HG02798 (cell line): ENCODE measurements around the gene CDH23.

Experiments
- ATAC-seq: cut with Tn5 transposase; IDR thresholded peaks from one replicate; pipeline ENCODE4 v1.9.1; 2021; ENCODE audit warnings: mild to moderate bottlenecking; ENCODE audit not compliant: unreplicated experiment, poor library complexity

The CDH23 gene

GRCh38 chr10:71547312-71547711 is 150.6 kb downstream of the CDH23 start:
- ATAC-seq = no peak

DNA sequence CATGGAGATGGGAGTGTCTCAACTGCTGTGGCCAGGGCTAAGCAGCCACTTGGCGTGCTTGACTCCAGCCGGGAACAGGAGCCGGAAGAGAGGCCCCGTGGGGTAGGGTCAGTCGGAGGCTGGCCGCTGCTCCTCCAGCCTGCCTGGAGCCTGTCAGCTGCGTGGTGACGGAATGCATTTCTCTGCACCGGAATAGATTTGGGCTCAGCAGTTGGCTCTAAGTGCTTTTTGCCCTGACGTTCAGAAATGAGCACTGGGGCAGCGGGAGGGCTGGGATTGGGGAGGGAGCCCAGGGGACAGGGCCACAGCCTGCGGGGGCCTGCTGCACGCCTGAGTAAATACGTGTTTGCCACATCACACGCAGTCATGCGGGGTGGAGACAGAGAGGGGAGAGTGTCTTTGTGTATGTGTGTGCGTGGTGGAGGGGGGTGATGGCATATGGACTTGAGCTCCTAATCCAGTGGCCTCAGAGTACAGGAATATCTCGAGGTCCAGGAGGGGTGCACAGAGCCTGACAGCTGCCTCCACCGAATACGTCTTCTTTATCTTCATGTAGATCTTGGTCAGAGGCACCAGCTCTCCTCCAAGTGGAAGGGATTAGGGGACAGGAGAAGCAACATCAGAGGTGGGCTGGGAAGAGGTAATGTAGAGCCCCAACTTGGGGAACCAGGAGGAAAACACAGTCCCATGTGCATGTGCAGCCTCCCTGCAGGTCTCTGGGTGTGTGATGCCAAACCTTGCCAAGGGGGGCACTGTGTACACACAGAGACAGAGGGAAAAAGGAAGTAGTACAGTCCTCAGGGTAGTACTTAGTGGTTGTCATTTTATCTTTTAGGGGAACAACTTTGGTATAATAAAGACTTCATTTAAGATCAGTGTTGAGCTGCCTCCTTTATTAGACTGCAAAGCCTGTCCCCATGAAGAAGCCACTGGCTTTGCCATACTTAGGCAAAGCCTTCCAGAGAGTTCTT is 151.4 kb downstream of the CDH23 start:
- ATAC-seq = no peak

- no peak for ATAC-seq
These were observed 153.2 kb downstream of the CDH23 start for GRCh38 chr10:71549766-71550533.

GRCh38 chr10:71550628-71551027 is 153.9 kb downstream of the CDH23 start:
- ATAC-seq = no peak

- ATAC-seq = no peak
These were observed 155.2 kb downstream of the CDH23 start for GRCh38 chr10:71551970-71552369.

- ATAC-seq = no peak
These were observed 156.7 kb downstream of the CDH23 start for GRCh38 chr10:71553432-71553831.

DNA sequence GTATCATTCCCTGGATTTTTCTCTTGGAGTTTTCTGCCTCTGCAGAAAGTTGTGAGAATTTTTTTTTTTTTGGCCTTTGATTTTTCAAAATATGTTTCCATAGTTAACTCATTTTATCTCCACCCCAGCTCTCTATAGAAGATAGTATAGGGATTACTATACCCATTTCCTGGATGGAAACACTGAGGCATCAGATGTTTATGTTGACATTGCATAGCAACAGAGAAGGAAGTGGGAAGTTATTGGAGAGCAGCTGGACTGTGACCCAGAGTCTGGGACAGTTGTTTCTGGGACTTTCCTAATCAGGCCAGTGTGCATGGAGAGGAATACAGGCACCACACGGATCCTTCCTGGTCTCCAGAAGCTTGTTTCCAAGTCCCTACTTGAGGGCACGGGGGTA is 158.0 kb downstream of the CDH23 start:
- ATAC-seq = no peak

DNA sequence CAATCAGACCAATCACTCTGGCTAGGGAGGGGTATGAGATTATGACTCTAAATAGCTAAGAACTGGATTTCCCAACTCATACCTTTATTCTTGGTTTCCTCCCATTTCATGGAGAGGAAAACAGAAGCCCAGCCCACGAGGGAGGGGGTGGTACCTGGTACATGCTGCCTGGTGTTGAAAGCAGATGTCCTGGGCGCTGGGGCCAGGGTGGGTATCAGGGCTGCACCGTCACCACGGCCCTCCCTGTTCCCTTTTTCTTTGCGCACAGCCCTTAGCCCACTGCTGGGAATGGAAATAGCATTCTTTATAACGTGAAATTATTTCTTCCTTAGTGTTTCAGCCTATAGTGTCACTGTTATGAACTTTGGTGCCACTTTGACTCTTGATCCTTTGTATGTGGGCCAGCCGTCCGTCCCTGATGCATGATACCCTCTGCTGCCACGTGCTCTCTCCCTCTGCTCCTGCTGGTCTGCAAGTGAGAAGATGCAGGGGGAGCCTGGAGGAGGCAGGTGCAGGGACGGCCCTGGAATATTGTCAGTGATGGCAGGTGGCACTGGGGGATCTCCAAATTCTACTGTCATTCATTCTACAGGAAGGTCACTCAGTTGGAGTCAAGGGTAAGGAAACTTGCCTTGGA is 158.5 kb downstream of the CDH23 start:
- no peak for ATAC-seq

- no peak for ATAC-seq
These were observed 159.0 kb downstream of the CDH23 start for GRCh38 chr10:71555724-71556119.

GRCh38 chr10:71558991-71559390 is 162.3 kb downstream of the CDH23 start:
- no peak for ATAC-seq

DNA sequence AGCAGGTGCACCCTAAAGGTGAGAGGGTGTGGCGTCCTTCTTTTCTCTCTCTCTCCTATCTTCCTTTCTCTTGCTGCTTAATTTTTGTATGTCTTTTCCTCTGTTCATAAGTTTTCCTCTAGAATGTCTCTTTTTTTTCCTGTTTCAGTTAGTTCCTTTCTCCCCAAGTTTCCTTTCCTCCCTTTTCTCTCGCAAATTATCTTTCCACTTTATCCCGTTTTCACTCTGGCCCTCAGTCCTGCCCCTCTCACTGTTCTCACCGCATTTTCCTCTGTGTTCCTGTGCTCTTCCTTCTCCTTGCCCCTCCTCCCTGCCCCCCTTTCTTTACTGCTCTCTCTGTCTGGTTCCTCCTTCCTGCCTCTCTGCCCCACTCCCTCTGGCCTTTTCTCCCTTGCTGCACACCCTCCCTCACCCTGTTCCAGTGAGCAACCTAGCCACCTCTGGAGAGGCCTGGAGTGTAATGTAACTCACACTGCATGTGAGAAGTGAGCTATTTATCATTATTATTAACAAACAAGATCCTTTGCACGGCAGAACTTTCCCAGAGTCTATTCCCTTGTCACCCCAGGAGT is 164.4 kb downstream of the CDH23 start:
- ATAC-seq = no peak

DNA sequence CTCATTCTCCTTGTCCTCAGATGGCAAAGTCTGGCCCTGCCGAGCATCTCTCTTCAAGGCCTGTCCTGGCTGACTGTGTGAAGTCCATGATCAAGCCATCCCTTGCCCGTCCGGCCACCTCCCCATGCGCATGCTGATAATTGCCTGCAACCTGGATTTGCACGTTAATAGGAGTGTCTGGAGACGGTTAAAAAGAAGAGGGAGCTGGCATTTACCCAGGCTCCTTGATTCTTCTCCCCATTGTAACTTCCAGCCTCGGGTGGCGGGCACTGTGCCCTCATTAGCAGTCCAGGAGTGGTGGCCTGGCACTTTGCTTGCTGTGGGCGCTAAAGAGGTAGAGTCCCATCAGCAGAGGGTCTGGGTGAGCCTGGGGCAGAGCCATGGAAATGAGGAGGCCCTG is 165.5 kb downstream of the CDH23 start:
- ATAC-seq = no peak

GRCh38 chr10:71562904-71563303 is 166.2 kb downstream of the CDH23 start:
- ATAC-seq = no peak

DNA sequence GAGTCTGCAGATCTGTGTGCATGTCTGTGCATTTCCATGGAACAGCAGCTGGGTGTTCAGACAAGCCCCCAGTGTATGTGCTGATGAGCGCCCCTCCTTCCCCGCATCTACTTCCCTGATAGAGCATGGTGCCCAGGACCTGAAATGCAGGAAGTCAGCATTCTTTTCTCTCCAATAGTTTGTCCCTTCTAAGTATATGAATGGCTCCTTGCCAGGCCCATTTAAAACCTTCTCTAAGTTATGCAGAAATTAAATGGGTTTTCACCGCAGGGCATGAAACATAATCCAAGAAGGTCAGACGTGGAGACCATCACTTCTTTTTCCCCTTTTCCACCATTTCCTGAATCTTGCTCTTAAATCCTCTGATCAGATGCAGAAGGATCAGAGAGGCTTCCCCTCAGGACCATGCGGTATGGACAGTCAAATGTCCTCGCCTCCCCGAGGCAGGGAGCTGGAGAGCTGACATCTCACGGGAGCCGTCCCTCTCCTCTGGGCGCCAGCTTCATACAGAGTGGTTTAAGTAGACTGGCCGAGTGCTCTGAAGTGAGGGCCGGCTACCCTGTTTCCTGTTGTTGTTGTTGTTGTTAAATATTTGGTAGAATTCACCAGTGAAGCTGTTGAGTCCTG is 167.6 kb downstream of the CDH23 start:
- no peak for ATAC-seq

DNA sequence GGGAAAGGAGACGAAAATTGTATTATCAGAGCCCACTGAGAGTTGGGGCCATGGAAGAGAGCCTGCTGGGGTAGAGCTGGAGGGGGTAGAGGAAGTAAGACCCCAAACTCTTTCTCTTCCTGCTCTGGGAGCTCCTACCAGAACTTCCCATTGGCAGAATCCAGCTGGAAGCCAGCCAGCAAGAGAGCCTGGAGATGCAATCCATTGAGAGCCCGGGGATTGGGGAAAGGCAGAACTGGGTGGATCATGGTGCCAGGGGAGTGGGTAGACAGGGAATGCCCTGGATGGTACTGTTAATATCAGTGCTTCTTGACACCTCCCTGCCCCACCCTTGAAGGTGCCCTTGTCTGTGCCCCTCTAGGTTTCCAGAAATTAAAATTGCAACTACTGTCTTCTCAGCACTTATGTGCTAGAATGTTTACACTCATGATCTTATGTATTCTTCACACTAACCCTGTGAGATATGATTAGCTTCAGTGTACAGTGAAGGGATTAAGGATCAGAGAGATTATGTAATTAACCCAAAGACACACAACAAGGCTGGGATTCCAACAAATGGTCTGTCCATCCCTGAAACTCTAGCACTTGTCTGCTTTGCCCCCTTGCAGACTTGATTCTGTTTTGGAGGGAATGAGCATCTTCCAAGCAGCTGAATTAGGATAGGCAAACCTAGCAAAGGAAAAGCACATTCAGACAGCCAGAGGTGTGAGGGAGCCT is 168.7 kb downstream of the CDH23 start:
- ATAC-seq = no peak

GRCh38 chr10:71567006-71567405 is 170.3 kb downstream of the CDH23 start:
- ATAC-seq = no peak

DNA sequence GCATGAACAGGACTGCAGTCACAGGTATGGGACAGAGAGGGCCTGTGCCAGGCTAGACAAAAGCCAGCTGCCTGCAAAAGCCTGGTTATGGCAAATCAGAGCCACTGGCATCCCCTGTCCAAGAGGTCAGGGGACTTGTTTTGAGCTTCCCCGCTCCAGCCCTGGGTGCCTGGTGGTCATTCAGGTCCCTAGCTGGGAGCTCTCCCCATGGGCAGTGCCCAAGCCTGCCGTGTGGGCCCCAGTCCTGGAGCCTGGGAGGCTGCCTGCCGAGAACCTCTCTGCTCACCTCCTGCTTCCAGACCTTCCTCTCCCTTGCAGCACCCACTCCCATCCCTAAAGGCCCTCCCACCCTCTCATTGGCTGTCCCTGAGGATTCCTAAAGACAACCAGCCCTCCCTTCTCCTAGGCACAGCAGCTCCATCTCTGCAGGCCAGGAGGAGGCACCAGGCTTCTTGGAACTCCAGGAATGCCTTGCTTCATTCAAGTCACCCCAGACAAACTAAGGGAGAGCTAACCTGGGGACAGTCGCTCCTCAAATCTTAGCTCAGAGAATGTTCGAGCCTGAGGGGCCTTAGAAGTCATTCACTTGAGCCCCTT is 172.3 kb downstream of the CDH23 start:
- ATAC-seq = no peak

DNA sequence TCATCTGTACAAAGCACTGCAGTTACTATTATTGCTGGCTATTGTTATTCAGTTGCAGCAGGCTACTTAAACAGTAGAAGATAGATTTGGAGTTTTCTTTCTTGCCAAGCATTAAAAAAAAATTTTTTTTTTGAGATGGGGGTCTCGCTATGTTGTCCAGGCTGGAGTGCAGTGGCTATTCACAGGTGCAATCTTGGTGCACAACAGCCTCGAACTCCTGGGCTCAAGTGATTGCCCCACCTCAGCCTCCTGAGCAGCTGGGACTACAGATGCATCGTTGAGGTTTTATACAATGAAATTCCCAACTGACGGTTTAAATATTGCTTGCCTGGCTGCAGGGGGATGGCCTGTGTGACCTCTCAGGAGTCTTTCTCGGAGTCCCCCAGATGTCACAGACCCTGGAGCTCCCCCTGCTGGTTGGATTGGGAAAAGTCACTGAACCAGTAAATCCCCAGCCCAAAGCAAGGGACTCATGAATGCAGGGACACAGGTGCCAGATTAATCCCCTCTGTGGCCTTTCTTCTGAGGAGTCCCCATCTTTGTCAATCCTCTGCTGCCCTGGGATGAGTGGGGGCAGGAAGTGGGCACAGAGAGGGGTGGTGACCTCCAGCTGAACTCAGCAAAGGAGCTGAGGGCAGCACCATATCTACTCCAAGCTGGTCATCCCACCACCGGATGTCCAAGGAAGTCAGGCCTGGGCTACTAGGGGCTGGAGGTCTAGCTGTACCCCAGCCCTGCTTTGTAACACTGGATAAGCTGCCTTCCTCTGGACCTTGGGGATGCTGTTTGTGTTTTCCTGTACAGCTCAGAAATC is 173.3 kb downstream of the CDH23 start:
- no peak for ATAC-seq
